OCI-M1 (cell line): ENCODE data around the gene PRR35.
"Not testable (repeated sequence)": the region's sequence is repeated elsewhere in the genome, so short reads cannot be mapped to it uniquely, and the experiment has no call there.

ENCODE experiments used
- DNase-seq: peaks from one replicate; lab custom pipeline; 2025; lab: John Stamatoyannopoulos, UW

PRR35 gene

DNA sequence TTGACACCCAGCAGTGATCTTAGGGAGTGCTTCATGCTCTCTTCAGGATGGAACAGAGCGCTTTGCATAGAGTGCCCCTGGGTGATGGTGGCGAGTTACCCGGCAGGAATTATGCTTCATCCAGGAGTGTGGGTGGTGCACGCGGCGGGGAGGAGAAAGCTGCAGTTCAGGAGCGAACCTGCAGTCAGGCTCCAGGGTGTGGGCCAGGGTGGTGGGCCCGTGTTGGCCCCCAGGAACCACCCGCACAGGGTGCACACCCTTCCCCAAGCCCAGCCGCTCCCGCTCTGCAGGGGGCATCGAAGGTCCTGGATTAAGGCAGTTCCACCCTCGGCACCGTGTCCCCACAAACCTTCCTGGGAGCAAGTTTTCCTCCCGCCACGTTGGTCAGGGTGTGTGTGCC, 33.6 kb downstream of the PRR35 start:
- DNase-seq: no peak

DNA sequence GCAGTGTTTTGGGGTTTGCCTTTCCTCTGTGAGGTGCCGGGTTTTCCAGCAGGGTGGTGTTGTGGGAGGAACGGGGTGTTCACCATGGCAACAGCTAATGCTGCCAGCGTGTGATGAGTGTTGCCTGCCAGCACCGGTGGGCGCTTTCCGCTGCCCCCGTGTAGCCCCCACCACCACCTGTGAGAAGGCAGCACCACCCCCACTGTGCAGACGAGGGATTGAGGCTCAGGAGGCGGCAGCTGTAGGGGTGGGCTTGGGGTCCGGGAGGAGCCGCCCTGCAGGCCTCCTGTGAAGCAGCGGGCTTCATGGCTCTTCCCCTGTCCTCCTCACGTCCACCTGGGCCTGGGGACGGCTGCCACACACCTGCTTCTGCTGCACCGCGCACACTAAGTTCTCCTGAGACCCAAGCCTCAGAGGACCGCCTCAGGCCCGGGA, 34.9 kb downstream of the PRR35 start:
- DNase-seq: no peak

GRCh38 chr16:595942-596735, 35.9 kb downstream of the PRR35 start:
- DNase-seq: no peak

GRCh38 chr16:596736-597060, 36.5 kb downstream of the PRR35 start:
- no peak for DNase-seq

- DNase-seq: not testable (repeated sequence)
Measured at GRCh38 chr16:597655-598054, 37.5 kb downstream of the PRR35 start.

DNA sequence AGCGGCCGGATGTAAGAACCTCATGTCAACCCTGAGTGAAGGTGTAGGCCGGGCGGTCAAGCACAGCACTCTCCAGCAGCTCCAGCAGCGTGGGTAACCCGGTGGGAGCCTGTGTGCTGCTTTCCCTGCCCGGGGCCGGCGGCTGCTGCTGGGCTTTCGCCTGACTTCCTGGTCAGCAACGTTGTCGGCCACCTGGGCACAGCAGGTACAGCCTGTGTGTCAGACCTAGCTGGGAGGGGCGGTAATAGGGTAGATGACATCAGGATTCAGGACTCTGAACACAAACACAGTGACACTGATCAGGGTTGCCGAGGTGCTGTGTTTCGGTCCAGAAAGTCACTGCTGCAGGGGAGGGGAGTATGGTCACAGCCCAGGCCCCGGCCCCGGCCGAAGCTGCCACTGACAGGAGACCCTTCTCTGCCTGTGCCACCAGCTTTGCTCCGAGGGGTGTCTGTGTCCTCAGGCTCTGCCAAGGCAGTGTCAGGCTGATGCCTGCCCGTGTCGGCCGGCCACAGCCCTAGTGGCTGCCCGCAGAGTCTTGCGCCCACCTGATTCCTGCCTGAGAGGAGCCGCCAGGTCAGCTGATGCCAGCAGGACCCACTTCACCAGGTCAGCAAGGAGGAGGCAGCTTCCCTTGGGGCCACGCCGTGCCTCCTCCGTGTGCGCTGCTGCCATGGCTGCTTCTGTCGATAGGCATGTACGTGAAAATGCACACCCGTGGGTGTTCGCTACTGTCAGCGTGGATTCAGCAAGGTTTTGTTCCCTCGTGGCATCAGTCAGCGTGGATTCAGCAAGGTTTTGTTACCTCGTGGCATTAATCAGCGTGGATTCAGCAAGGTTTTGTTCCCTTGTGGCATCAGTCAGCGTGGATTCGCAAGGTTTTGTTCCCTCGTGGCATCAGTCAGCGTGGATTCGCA, 38.9 kb downstream of the PRR35 start:
- no peak for DNase-seq

DNA sequence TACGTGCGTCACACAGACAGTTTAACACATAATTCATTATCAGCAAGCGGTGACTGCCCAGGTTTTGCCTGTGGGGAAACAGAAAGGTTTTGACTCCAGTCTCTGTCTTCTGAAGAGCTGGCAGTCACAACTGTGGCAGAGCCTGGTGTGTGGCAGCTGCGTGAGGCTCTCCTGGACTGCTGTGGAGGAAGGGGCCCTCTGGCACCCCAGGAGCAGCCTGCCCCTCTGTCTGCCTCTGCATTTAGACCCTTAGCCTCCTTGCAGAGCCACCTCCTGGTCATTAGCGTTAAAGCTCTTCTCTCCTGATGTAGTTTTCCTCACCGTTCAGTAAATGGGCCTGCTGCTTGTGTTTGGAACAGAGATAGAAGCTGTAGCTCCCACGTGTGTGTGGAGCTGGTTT, 40.6 kb downstream of the PRR35 start:
- no peak for DNase-seq

DNA sequence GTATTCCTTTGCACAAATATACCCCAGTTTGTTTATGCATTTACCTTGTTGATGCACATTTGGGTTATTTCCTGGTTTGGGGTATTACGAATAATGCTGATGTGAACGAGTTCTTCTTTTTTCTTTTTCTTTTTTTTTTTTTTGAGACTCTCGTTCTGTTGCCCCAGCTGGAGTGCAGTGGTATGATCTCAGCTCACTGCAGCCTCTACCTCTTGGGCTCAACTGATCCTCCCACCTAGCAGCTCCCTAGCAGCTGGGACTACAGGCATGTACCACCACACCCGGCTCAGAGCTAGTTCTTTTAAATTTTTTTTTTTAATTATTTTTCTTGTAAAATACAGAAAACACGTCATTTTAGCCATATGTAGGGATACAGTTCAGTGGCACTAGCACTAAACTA, 43.7 kb downstream of the PRR35 start:
- no peak for DNase-seq

- DNase-seq: no peak
Measured at GRCh38 chr16:606656-607307, 46.6 kb downstream of the PRR35 start.

DNA sequence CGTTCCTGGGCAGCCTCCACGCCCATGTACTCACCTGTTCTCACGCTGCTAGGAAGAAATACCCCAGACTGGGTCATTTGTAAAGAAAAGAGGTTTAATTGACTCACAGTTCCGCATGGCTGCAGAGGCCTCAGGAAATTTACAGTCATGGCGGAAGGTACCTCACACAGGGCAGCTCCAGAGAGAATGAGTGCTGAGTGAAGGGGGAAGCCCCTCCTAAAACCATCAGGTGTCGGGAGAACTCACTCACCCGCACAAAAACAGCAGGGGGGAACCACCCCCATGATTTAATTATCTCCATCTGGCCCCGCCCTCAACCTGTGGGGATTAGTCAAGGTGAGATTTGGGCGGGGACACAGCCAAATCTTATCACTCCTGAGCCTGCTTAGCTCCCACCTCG, 47.8 kb downstream of the PRR35 start:
- no peak for DNase-seq

GRCh38 chr16:609316-609715, 49.1 kb downstream of the PRR35 start:
- DNase-seq: no peak

GRCh38 chr16:609984-610383, 49.8 kb downstream of the PRR35 start:
- no peak for DNase-seq

GRCh38 chr16:610513-611381, 50.6 kb downstream of the PRR35 start:
- DNase-seq: no peak

- DNase-seq: no peak
Measured at GRCh38 chr16:615122-615521, 54.9 kb downstream of the PRR35 start.
